Natural killer cell (primary cell): ENCODE measurements around the gene OR5AK2. TPM values are rescaled to one million over a fixed set of nuclear protein-coding genes. Genes with fewer than 3 reads are reported as not detected.

Experiments
- ATAC-seq, 3 donors: fragments of 150-1000 bp in 2 of 3; fragments of 200-7000 bp in 1 of 3; cut with Tn5 transposase; 1 replicate in 1 of 3; 2 replicates in 2 of 3; pipeline ENCODE4 v1.10.0; 2021; ENCODE audit warnings: mild to moderate bottlenecking in 2 of 3, moderate library complexity in 2 of 3
- DNase-seq, 2 donors: peaks; one replicate each; pipeline versions ENCODE4 v3.0.0 to v3.0.0-alpha.2; 2013 to 2021; ENCODE audit warnings: mixed read lengths in 1 of 2
- H3K27ac ChIP-seq: one replicate; pipeline ENCODE4 v1.5.1; 2013; ENCODE audit warnings: mild to moderate bottlenecking, low read length
- H3K27me3 ChIP-seq: one replicate; pipeline ENCODE4 v1.6.1; 2013; ENCODE audit warnings: low read length; ENCODE audit not compliant: control insufficient read depth, insufficient read depth
- H3K36me3 ChIP-seq: one replicate; pipeline ENCODE4 v1.6.1; 2013; ENCODE audit warnings: low read length; ENCODE audit not compliant: control insufficient read depth, insufficient read depth
- H3K4me1 ChIP-seq: one replicate; pipeline ENCODE4 v1.6.1; 2013; ENCODE audit warnings: low read length; ENCODE audit not compliant: control insufficient read depth, insufficient read depth
- H3K4me3 ChIP-seq: one replicate; pipeline ENCODE4 v1.5.1; 2013; ENCODE audit warnings: low read length
- H3K9me3 ChIP-seq: one replicate; pipeline ENCODE4 v1.6.1; 2013; ENCODE audit warnings: low read length; ENCODE audit not compliant: control insufficient read depth, insufficient read depth
- H3K27ac Mint-ChIP-seq, 2 donors: one replicate each; pipeline ENCODE4 v1.8.0; 2022; ENCODE audit warnings: mild to moderate bottlenecking in 2 of 2, mixed read lengths in 2 of 2, moderate library complexity in 1 of 2
- H3K27me3 Mint-ChIP-seq, 2 donors: one replicate each; pipeline ENCODE4 v1.8.0; 2022; ENCODE audit warnings: low read depth in 2 of 2, mixed read lengths in 2 of 2
- H3K36me3 Mint-ChIP-seq: one replicate; pipeline ENCODE4 v1.8.0; 2022; ENCODE audit warnings: mixed read lengths
- H3K4me1 Mint-ChIP-seq, 2 donors: one replicate each; pipeline ENCODE4 v1.8.0; 2022; ENCODE audit warnings: mixed read lengths in 2 of 2
- H3K4me3 Mint-ChIP-seq: one replicate; pipeline ENCODE4 v1.8.0; 2022; ENCODE audit warnings: mild to moderate bottlenecking, moderate library complexity, mixed read lengths
- H3K9me3 Mint-ChIP-seq, 2 donors: one replicate each; pipeline ENCODE4 v1.8.0; 2022; ENCODE audit warnings: mixed read lengths in 2 of 2
- WGBS: methylation state at CpG from one replicate; pipeline ENCODE4 v1.1.7; 2013; ENCODE audit warnings: missing lambda C conversion rate; ENCODE audit not compliant: insufficient coverage; 5-methylcytosine and 5-hydroxymethylcytosine counted together
- intact Hi-C: fragments of 100-400 bp; cut with micrococcal nuclease; formaldehyde crosslinking; loops from one replicate; pipeline ENCODE4 v1.14.2; 2022
- total RNA-seq, 4 donors: library from RNA; stranded (reverse); fragments of 120-200 nt in 1 of 4; gene quantifications; one replicate each; pipeline versions ENCODE4 v1.2.3 to v1.2.4, GENCODE V29; 2013 to 2022
- TF ChIP-seq, protein P1 (sequence below): fragments of 200-600 bp; IDR thresholded peaks from one replicate; pipeline ENCODE4 v1.8.0; 2022; ENCODE audit warnings: antibody characterized with exemption

The OR5AK2 gene
- total RNA-seq, 3 donors from 2014 or later (not counting 1 experiment from before 2014, with no cell fraction given), result not detected

DNA sequence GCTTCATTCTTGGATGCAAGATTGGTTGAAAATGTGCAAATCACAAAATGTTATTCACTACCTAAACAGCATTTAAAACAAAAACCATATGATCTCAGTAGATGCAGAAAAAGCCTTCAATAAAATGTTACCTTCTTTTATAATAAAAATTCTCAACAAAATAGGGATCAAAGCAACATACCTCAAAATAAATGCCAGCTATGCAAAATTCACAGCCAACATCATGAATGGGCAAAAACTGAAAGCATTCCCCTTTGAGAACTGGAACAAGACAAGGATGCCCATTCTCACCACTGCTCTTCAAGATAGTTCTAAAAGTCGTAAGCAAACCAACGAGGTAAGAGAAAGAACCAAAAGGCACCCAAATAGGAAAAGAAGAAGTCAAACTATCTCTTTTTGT, 2.0 kb downstream of the OR5AK2 start:
- no peaks in the 10 kb centered on the region for H3K27me3 ChIP-seq
- no peaks in the 10 kb centered on the region for H3K4me1 Mint-ChIP-seq
- H3K36me3 ChIP-seq, result no peaks in the 10 kb centered on the region
- peaks cover 13% of the 10 kb centered on the region for H3K36me3 Mint-ChIP-seq
- ATAC-seq (no peak), DNase-seq (no peak)
- H3K27ac ChIP-seq, result no peak overlapping the region
- WGBS, result 31% methylated on average over 2 of the region's 2 CpGs
- H3K9me3 ChIP-seq, result peaks cover 10% of the 10 kb centered on the region
- H3K27me3 Mint-ChIP-seq, result no peaks in the 10 kb centered on the region
- peaks cover 10 to 21% of the 10 kb centered on the region in 2 donors for H3K9me3 Mint-ChIP-seq
- intact Hi-C loops, result no loop called here
- no peak overlapping the region for H3K27ac Mint-ChIP-seq
- TF ChIP-seq, protein P1, sequence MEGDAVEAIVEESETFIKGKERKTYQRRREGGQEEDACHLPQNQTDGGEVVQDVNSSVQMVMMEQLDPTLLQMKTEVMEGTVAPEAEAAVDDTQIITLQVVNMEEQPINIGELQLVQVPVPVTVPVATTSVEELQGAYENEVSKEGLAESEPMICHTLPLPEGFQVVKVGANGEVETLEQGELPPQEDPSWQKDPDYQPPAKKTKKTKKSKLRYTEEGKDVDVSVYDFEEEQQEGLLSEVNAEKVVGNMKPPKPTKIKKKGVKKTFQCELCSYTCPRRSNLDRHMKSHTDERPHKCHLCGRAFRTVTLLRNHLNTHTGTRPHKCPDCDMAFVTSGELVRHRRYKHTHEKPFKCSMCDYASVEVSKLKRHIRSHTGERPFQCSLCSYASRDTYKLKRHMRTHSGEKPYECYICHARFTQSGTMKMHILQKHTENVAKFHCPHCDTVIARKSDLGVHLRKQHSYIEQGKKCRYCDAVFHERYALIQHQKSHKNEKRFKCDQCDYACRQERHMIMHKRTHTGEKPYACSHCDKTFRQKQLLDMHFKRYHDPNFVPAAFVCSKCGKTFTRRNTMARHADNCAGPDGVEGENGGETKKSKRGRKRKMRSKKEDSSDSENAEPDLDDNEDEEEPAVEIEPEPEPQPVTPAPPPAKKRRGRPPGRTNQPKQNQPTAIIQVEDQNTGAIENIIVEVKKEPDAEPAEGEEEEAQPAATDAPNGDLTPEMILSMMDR, result no peak
- no peaks in the 10 kb centered on the region for H3K4me1 ChIP-seq
- H3K4me3 Mint-ChIP-seq, result no peak overlapping the region
- no peak overlapping the region for H3K4me3 ChIP-seq

DNA sequence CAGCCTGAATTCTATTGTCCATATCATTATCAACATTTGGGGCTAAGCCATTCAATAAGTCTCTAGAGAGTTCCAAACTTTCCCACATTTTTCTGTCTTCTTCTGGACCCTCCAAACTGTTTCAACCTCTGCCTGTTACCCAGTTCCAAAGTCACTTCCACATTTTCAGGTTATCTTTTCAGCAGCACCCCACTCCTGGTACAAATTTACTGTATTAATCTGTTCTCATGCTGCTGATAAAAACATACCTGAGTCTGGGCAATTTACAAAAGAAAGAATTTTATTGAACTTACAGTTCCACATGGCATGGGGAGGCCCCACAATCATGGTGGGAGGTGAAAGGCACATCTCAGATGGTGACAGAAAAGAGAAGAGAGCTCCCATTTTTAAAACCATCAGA, 5.8 kb downstream of the OR5AK2 start:
- no peak for ATAC-seq
- peaks cover 17 to 28% of the 10 kb centered on the region in 2 donors for H3K9me3 Mint-ChIP-seq
- no peaks in the 10 kb centered on the region for H3K4me1 Mint-ChIP-seq
- H3K4me3 Mint-ChIP-seq, result no peak overlapping the region
- Histone ChIP-seq H3K27me3 (no peaks in the 10 kb centered on the region), H3K4me1 (no peaks in the 10 kb centered on the region), H3K4me3 (no peak overlapping the region), H3K27ac (no peak overlapping the region), H3K9me3 (peaks cover 12% of the 10 kb centered on the region), H3K36me3 (no peaks in the 10 kb centered on the region)
- peaks cover 24% of the 10 kb centered on the region for H3K36me3 Mint-ChIP-seq
- no peaks in the 10 kb centered on the region for H3K27me3 Mint-ChIP-seq
- DNase-seq, result no peak
- intact Hi-C loops, result no loop called here
- no peak overlapping the region for H3K27ac Mint-ChIP-seq
- TF ChIP-seq, protein P1, result no peak

DNA sequence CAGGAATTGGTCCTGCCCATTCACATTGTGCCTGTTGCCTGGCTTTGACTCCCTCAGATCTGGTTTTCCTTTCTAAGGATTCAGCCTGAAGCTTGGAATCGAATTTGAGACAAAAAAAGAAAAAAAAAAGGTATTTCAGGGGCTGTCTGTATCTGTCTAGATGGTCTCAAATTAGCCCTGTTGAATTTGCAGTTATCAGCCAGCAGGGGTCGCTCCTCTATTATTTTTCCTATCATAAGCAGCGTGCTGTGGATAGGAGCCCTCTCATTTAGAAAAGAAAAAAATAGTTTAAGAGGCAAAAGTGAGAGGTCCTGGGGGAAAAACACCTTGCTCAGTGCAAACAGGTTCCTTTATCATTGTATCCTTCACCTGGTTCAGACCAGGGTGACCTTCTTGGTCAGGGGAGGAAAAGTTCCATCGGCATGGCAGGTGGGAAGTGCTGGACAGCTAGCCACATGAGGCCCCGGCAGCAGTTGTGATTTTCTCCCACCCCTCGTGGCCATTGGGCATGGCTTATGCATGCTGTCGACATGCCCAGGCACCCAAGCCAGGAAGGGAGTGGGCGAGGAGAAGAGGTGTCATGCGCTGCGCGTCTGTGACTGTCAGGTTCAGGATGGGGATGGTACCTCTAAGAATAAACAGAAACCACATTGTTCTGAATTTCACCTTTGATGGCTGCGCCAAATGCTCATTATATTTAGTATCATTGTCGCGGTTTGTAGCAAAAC, 13.1 kb downstream of the OR5AK2 start:
- Mint-ChIP-seq H3K4me3 (no peak overlapping the region), H3K27me3 (no peaks in the 10 kb centered on the region), H3K27ac (no peak overlapping the region), H3K4me1 (no peaks in the 10 kb centered on the region), H3K9me3 (peaks cover 11 to 12% of the 10 kb centered on the region in 2 donors), H3K36me3 (peaks cover under 1% of the 10 kb centered on the region)
- TF ChIP-seq, protein P1, result no peak
- intact Hi-C loops, result no loop called here
- no peak overlapping the region for H3K4me3 ChIP-seq
- H3K27me3 ChIP-seq, result no peaks in the 10 kb centered on the region
- ATAC-seq (no peak), DNase-seq (no peak)
- H3K4me1 ChIP-seq, result no peaks in the 10 kb centered on the region
- H3K27ac ChIP-seq, result no peak overlapping the region
- H3K9me3 ChIP-seq, result peaks cover 11% of the 10 kb centered on the region
- WGBS, result 89% methylated on average over 12 of the region's 14 CpGs
- no peaks in the 10 kb centered on the region for H3K36me3 ChIP-seq

DNA sequence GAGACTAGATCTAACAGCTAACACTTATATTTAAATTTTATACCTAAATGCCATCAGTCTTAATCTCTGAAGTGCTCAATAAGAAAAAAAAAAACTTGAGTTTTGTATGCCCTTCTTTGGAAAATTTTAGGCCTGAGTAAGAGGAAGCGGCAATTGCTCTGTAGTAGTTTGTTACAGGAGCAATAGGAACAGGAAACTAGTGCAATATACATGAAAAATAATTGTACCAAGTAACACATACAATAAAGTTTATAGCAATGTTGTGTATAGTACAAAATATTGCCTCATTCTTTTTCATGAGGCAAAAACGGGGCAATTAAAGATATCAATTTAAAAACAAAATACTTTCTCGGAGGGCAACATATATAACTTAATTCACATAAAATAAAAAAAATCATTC, 19.7 kb downstream of the OR5AK2 start:
- no peak overlapping the region for H3K4me3 ChIP-seq
- Mint-ChIP-seq H3K36me3 (no peaks in the 10 kb centered on the region), H3K4me1 (no peaks in the 10 kb centered on the region), H3K27me3 (no peaks in the 10 kb centered on the region), H3K27ac (no peak overlapping the region), H3K9me3 (peaks cover 2 to 3% of the 10 kb centered on the region in 2 donors), H3K4me3 (no peak overlapping the region)
- WGBS, result 100% methylated on average over 1 of the region's 3 CpGs
- no peaks in the 10 kb centered on the region for H3K27me3 ChIP-seq
- no peak overlapping the region for H3K27ac ChIP-seq
- H3K4me1 ChIP-seq, result no peaks in the 10 kb centered on the region
- H3K9me3 ChIP-seq, result no peaks in the 10 kb centered on the region
- no peaks in the 10 kb centered on the region for H3K36me3 ChIP-seq
- DNase-seq, result no peak
- ATAC-seq, result no peak
- TF ChIP-seq, protein P1, result no peak
- intact Hi-C loops, result no loop called here
